GM10847 (cell line): ENCODE results near the gene AP5M1.

Source experiments
- POLR2A ChIP-seq: IDR thresholded peaks from 2 replicates; pipeline ENCODE4 v1.6.1; 2011; ENCODE audit not compliant: insufficient read length; ENCODE audit errors: extremely low read depth

The AP5M1 gene

GRCh38 chr14:57326253-57326652 lies 57.5 kb downstream of the AP5M1 start:
- TF ChIP-seq POLR2A, result no peak

- no peak for TF ChIP-seq POLR2A
Observed at GRCh38 chr14:57329833-57330232, 61.1 kb downstream of the AP5M1 start.

- TF ChIP-seq POLR2A, result no peak
Observed at GRCh38 chr14:57345106-57345505, 76.3 kb downstream of the AP5M1 start.

- no peak for TF ChIP-seq POLR2A
Observed at GRCh38 chr14:57346741-57347140, 78.0 kb downstream of the AP5M1 start.
